SKM-1 treated with dmso at 0.1 percent for 144 hours (cell line): Measurements from ENCODE around the gene CANT1.
"Not testable (repeated sequence)": the region's sequence is repeated elsewhere in the genome, so short reads cannot be mapped to it uniquely, and the experiment has no call there.

Experiments
- DNase-seq: peaks from one replicate; lab custom pipeline; 2025; ENCODE audit not compliant: unreplicated experiment; lab: John Stamatoyannopoulos, UW

The CANT1 gene

DNA sequence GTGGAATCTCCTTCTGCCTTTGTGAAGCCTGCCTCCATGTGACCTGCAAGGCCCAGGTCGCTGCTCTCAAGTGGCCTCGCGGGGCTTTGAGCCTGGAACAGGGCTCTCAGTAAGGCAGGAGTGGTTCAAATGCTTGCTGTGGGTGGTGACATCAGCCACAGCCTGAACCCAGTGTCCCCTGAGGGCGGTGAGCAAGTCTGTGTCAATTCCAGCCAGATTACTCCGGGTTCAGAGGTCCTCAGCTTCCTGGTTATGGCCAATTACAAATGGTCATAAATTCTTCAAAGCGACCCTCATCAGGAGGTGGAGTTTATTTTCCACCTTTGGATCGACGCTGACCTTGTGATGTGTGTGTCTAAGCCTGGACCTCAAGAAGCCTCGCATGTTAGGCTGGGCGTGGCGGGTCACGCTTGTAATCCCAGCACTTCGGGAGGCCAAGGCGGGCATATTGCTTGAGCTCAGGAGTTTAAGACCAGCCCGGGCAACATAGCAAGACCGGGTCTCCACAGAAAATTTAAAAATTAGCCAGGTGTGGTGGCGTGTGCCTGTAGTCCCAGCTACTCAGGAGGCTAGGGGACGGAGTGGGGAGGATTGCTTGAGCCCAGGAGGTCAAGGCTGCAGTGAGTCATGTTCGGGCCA lies 47.1 kb downstream of the CANT1 start:
- DNase-seq = no peak

DNA sequence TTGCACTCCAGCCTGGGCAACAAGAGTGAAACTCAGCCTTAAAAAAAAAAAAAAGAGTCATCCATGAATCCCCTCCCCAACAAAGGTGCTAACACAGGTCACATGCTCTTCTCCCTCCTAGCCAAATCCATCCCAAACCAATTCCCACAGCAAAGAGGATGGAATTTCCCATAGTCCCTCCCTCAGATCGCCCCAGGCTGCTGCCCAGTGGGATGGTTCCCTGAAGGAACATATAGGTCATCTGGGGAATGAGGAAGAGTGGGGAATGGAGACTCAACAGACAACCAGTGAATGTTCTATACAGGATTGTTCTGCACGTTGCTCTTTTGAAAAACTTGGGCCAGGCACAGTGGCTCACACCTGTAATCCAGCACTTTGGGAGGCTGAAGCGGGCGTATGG lies 48.0 kb downstream of the CANT1 start:
- no peak for DNase-seq

DNA sequence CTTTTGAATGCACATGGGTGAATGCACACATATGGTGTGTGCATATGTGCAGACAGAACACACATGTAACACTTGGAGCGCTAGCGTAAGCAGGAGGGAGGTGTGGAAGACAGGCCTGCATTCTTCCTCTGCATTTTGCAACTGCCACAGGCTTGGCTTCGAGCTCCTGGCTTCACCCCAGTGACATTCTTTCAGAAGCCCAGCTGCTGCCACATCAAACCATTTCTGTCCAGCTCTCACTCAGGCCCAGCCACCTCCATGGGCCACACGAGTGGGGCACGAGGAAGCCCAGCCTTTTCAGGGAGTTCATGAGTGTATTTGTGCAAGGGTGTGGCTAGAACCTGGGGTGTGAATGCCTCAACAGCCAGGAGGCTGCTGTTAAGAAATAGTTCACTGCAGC lies 48.6 kb downstream of the CANT1 start:
- DNase-seq = no peak

DNA sequence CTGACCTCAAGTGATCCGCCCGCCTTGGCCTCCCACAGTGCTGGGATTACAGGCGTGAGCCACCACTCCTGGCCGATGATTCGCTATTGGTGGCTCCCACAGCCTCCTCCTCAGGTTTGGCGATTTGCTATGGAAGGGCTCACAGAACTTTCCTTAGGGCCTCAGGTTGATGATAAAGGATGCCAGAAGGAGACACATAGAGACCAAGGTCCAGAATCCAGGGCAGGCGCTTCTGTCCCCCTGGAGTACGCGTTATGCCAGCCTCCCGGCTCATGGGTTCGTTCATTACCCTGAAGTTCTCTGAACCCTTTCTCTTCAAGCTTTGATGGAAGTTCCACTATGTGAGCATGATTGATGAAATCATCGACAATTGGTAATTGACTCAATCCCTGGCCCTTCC lies 49.8 kb downstream of the CANT1 start:
- no peak for DNase-seq

DNA sequence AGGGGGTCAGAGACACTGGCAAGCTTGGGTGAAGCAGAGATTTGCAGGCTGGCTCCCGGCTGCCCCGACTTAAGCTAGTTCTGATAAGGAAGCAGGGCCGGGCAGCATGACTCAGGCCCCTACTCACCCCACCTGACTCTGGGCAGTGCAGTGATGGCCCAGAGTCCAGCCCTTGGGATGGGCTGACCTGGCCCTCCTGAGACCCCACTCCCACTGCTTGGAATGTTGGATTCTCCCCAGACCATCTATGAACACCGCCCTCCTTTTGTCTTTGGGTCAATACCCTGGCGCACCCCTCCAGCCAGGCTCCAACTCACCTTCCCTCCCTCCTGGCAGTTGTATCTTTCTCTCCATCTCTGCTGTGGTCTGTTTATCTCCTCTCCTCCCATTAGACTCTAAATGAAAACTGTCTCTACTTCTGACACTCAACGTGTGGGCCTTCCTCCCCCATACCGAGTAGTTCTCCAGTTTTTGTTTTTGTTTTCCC lies 50.9 kb downstream of the CANT1 start:
- no peak for DNase-seq

DNA sequence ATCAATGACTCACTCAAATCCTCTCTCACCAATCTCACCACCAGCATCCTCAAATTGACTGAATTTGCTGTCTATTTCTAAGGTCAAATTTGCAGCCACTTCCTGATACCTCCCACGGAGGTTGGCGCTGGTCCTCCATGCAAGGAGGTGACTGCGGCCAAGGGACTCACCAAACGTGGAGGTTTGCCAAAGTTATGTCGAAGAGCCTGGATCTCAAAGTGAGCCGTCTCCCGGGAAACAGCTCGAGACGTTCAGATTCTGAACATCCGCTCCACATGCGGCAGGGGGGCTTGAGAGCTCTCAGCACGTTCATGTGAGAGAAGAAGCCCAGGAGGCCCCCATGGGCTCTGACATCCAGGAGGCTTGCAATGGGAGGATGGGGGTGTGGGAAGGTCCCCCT lies 52.4 kb downstream of the CANT1 start:
- DNase-seq = no peak

DNA sequence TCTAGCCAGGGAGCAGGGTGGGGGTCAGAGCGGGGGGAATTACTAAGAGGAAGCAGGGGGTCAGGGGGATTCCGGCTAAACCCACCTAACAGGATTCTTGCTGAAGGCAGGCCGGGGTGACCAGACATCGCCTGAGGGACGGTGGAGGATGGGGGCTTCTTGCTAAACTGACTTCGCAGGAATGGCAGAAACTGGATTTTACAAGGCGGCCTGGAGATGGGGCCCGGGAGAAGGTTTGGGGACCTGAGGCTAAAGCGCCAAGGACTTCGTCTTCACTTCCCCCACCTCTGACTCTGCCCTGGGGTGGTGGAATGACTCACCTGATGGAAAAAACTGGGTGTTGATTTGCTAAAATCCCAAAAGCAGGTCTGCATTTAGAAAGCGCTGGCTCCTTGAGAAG lies 53.3 kb downstream of the CANT1 start:
- no peak for DNase-seq

DNA sequence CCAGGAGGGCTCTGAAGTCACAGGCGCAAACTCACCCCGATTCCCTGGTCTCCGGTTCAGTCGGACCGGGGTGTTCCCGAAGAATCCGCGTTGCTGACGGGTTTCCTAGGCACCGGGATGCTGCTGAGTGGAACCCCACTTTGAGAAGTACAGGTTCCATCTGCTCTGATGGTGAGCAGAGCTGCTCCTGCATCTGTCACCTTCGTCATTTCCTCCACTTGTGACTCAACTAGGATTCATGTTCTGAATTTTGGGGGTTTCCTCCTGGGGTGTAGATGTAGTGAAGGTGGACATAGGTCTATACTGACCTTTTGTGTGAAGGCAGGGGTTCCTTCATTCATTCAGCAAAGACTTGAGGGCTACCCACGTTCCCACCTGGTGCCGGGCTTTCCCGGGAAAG lies 54.9 kb downstream of the CANT1 start:
- no peak for DNase-seq

DNA sequence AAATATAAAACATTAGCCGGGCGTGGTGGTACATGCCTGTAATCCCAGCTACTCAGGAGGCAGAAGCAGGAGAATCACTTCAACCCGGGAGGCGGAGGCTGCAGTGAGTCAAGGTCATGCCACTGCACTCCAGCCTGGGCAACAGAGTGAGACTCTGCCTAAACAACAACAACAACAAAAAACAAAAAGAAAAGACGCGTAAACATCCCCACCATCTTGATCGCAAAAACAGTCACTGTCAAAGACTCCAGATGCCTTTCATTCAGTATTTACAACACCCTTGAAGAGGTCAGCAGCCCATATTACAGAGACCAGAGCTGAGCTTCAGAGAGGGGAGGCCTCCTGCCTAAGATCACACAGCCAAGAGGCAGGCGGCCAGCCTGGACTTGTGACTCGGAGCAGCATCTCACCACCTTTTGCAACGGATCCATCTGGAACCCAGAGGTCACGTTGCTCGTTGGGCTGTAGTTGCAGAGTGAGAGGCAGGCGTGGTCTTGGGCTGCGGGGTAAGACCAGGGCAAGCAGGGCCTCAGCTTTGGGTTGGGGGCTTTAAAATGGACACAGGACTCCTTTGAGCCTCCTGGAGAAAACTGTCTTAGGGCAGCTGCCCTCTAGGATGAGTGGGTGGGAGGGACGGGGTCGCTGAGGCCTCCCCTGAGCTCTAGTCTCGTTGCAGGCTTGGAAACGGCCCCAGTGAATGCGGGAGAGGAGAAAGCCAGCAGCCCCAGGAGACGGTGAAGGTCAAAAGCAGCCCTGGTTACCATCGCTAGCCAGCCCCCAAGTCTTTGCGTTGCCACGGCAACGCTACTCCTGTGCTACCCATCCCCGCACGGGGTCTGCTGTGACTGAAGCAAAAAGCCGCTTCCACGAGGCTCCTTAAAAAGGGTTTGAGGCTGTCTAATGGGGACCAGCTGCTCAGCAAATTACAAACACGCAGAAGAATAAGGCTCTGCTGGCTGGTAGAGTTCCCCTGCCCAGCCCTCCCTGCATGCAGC lies 55.9 kb downstream of the CANT1 start:
- no peak for DNase-seq

DNA sequence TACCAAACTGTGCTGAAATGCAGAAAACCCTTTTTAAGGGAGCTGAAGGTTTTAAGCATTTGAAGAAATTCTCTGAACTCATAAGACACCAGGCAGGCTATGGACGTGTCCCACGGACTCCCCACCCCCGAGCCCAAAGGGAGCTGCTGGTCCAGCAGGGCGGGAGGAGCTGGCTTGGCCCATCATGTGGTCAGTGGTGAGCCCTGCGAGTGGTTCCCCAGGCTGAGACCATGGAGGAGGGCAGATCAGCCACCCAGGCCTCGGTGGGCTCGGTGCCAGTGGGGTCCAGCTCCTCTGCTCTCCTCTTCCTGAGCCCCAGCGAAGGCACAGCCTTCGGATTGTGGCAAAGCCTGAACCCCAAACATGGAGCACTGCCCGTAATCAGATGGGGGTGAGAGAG lies 56.9 kb downstream of the CANT1 start:
- DNase-seq = no peak

DNA sequence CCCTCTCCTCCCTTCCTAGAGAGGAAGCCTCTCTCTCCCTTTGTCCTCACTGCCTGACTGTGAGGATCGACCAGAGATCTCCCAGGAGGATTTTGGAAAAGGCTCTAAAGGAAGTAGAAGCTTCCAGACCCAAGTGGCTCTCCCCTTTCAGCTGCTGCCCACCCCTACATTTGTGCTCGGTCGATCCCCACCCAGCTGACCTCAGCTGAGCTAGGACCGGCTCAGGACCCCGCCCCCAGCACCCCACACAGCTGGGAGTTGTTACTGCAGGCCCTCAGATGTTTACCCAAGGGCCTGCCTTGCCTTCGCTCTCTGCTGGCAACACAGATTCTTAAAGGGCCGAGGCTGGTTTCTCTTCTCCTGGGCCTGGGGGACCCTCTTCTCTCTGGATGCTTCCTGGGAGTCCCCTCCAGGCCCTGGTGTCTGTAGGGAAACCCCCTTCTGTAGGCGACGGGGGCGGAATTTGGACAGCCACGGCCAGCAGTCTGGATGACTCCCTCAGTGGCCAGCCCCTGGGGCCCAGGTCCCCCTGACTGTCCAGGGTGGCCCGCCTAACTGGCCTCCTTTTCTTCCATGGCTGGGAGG lies 57.5 kb downstream of the CANT1 start:
- no peak for DNase-seq

DNA sequence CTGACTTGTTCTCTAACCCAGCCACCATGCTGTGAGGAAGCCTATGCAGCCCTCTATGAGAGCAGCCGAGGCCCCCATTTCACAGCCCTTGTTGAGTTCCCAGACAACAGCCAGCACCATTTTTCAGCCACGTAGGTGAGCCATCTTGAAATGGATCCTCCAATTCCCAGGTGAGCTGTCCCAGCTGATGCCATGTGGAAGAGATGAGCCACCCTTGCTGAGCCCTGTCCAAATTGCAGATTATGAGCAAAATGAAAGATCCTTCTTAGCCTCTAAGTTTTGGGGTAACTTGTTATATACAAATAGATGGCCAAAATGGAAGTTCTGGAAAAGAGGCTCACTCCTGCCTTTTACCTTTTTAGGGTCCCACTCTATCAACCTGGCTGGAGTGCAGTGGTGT lies 58.7 kb downstream of the CANT1 start:
- DNase-seq = no peak

DNA sequence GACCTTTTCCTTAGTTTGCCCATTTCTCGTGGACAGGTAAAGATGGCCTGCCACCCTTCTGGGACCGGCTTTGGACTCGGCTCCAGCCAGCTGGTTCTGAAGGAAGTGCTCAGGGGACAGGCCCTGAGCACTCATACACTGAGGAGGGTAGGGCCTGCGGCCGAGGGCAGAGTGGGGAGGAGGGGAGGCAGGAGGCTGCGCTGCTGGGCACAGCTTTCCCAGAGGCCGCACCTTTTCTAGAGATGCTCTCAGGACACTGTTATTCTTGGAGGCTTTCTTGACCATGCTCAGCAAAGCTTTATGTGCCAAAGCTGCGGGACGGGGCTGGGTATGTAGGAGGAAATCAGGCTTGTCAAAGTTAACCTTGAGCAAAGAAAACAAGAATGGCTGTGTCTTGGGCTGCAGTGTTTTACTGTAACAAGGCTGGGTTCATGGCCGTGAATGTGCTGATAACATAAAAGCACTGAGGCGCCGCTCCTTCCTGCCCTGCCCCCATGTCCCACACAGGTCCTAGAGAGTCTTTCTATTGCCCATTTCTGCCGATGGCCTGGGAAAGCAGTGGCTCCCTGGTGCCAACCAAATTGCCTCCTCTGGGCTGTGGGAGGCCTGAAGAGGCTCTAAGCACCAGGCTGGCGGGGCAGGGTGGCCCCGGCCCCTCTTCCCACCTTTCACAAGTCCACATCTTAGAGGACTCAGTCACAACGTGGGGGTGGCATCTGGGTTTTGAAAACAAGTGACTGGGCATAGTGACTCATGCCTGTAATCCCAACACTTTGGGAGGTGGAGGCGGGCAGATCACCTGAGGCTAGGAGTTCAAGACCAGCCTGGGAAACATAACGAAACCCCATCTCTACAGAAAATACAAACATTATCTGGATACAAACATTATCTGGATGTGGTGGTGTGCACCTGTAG lies 62.1 kb downstream of the CANT1 start:
- DNase-seq = no peak

DNA sequence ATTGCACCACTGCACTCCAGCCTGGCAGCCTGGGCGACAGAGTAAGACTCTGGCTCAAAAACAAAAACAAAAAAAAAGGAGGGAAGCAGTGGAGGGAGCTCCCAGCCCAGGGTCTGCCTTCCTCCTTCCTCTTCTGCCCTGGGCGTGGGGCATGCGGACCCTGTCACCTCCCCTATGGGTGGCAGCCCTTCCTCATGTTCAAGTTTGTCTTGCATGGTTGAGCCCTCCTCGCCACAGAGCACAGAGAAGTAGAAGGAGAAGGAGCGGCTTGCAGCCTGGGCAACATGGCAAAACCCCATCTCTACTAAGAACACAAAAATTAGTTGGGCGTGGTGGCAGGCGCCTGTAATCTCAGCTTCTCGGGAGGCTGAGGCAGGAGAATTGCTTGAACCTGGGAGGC lies 62.9 kb downstream of the CANT1 start:
- no peak for DNase-seq

DNA sequence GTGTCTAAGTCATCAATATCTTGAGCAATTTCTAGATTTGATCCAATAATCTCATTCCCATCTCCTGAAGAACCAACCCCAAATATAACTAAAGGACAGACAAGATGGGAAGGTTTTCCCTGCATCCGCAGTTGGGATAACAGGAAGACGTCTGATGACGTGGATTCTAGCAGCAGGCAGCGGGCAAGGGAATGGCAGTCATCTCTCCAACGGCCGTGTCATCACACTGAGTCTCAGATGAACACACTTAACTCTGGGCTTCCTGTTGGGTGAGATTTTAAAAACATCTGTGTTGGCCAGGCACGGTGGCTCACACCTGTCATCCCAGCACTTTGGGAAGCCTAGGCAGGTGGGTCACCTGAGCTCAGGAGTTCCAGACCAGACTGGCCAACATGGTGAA lies 63.4 kb downstream of the CANT1 start:
- no peak for DNase-seq

DNA sequence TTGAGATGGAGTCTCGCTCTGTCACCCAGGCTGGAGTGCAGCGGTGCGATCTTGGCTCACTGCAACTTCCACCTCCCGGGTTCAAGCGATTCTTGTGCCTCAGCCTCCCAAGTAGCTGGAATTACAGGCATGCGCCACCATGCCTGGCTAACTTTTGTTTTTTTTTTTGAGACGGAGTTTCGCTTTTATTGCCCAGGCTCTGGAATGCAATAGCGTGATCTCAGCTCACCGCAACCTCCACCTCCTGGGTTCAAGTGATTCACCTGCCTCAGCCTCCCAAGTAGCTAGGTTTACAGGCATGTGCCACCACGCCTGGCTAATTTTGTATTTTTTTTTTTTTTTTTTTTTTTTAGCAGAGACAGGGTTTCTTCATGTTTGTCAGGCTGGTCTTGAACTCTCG lies 64.1 kb downstream of the CANT1 start:
- not testable (repeated sequence) for DNase-seq

DNA sequence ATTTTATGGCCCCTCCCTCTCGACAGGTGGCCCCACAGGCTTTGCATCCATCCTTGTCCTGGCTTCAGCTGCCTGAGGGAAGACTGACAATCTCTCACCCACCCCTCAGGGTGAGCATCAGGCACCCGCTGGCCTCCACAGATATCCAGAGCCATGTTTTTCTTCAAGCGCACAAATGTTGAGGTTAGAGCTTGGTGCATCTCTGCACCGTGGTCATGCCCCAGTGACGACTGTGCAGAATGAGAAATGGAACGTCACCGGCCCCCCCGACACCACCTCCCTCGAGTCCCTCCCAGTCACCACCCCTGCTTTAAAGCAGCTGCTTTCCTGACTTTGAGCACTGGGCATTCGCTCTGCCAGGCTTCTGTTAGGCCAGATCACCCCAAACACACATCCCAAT lies 64.6 kb downstream of the CANT1 start:
- no peak for DNase-seq

DNA sequence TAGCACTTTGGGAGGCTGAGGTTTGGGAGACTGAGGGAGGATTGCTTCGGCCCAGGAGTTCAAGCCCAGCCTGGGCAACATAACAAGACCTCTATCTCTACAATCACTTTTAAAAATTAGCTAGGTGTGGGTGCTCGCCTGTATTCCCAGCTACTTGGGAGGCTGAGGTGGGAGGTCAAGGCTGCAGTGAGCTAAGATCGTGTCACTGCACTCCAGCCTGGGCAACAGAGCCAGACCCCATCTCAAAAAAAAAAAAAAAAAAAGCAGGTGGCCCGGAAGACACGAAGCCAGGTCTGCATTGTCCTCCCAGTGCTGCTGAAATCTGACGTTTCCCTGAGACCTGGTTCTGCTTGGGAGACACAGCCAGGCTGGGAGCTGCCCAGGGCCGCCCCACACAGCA lies 65.5 kb downstream of the CANT1 start:
- no peak for DNase-seq
